OCI-M2 (cell line): ENCODE measurements around the gene CSN2.

Experiments
- DNase-seq: peaks from one replicate; lab custom pipeline; 2025; ENCODE audit not compliant: unreplicated experiment; lab: John Stamatoyannopoulos, UW

Gene CSN2

GRCh38 chr4:69907151-69907550 is 58.4 kb downstream of the CSN2 start:
- DNase-seq, result no peak
